ENCODE measurements around the gene C12orf57. TPM values are rescaled to one million over a fixed set of nuclear protein-coding genes. Genes with fewer than 3 reads are reported as not detected.

The C12orf57 gene
- total and polyA plus RNA-seq, 2 of the 13 experiments (the other 11 are each of a cell fraction or from before 2014, with no cell fraction given) = 84.0 to 287 TPM

GRCh38 chr12:6965026-6965661, 21.3 kb downstream of the C12orf57 start:
- Histone ChIP-seq H3K9ac (ENCODE audit: insufficient read depth, low read depth, low read length) (no peak overlapping the region), H2AFZ (ENCODE audit: low read length) (no peak overlapping the region), H4K20me1 (ENCODE audit: insufficient read depth, low read length) (no peaks in the 10 kb centered on the region; the same call in 1 of the 2 replicates), H3K27ac (ENCODE audit: extremely low read length, insufficient read depth, low read length) (peak overlapping the region; percentile 46), H3K27me3 (ENCODE audit: control insufficient read depth in 1 of 2, insufficient read depth in 2 of 2, low read length in 2 of 2) (no peaks in the 10 kb centered on the region; a peak in 1 of 5 replicates), H3K4me2 (ENCODE audit: low read depth, low read length) (no peak overlapping the region), H3K9me3 (ENCODE audit: low read length) (no peaks in the 10 kb centered on the region), H3K36me3 (replicated peaks in 1 of 2; ENCODE audit: control insufficient read depth in 1 of 2, insufficient read depth in 2 of 2, low read length in 2 of 2) (peaks cover 22 to 38% of the 10 kb centered on the region in 2 experiments), H3K79me2 (ENCODE audit: insufficient read depth, low read length) (peaks cover 25% of the 10 kb centered on the region), H3K4me1 (ENCODE audit: insufficient read depth, low read length) (peaks cover 57% of the 10 kb centered on the region), H3K4me3 (replicated peaks in 1 of 3; ENCODE audit: insufficient read depth in 1 of 3, low read depth in 2 of 3, low read length in 3 of 3) (no peak overlapping the region)
- in situ Hi-C loops (cut with HindIII; ENCODE audit: extremely low pct_ligation_motif_present, low pct_unique_long_range_greater_than_20kb) = no loop called here
- WGBS (ENCODE audit: low lambda C conversion rate) = 55% methylated on average over 12 of the region's 12 CpGs
- POLR2A ChIA-PET = interaction anchor here (0.9 to 8.0 kb wide), 6 partner anchors 16 to 96 kb away, joined by 3 to 180 read pairs (median 6); partner anchors contain the start of genes C12orf57, LPCAT3, RNU7-1 and SPSB2
- no TSS peak for BruUV-seq (replicated peaks)
- CTCF ChIA-PET (ENCODE audit: low intra/inter-chr PET ratio, low total read pairs) = interaction anchor here (0.6 to 2.1 kb wide), 7 partner anchors 19 to 229 kb away, joined by 3 to 15 read pairs (median 4); partner anchors contain the start of genes C12orf57 and RNU7-1
- FAIRE-seq (peak; percentile 47), ATAC-seq (peak; percentile 54), DNase-seq (ENCODE audit: low spot score) (peak; percentile 72)
- intact Hi-C loops (cut with micrococcal nuclease; ENCODE audit: unreplicated experiment) = no loop called here
- TF ChIP-seq RORA (CRISPR knock-in tag; IDR thresholded peaks at IDR 0.05) (no peak), ZNF138 (CRISPR knock-in tag; IDR thresholded peaks at IDR 0.05; ENCODE audit: low read depth) (no peak), ZFP41 (CRISPR knock-in tag; IDR thresholded peaks at IDR 0.05; ENCODE audit: borderline replicate concordance) (no peak), PTBP1 (IDR thresholded peaks at IDR 0.05; ENCODE audit: low read depth, low read length, poor library complexity, severe bottlenecking) (no peak), MAZ (IDR thresholded peaks at IDR 0.05; ENCODE audit: borderline replicate concordance, low read depth, low read length) (no peak; the same call in 1 of the 2 replicates), MAZ (CRISPR knock-in tag; IDR thresholded peaks at IDR 0.05; ENCODE audit: low read depth) (no peak), NFYC (CRISPR knock-in tag; IDR thresholded peaks at IDR 0.05) (no peak), ZNF430 (CRISPR knock-in tag; IDR thresholded peaks at IDR 0.05) (no peak), ZNF629 (CRISPR knock-in tag; conservative IDR thresholded peaks at IDR 0.05) (0 out of 2 replicates have a peak, but pooled peaks have one; percentile 11), MXD4 (CRISPR knock-in tag; IDR thresholded peaks at IDR 0.05) (peak; percentile 26; the same call in 1 of the 2 replicates), FIP1L1 (IDR thresholded peaks at IDR 0.05; ENCODE audit: borderline replicate concordance, insufficient read depth, low read depth, low read length) (no peak), U2AF1 (optimal IDR thresholded peaks at IDR 0.05; ENCODE audit: low read depth, low read length) (no peak), PAF1 (CRISPR knock-in tag; IDR thresholded peaks at IDR 0.05) (no peak), ZNF552 (CRISPR knock-in tag; IDR thresholded peaks at IDR 0.05; ENCODE audit: borderline replicate concordance) (no peak), MIXL1 (CRISPR knock-in tag; IDR thresholded peaks at IDR 0.05) (0 out of 2 replicates have a peak, but pooled peaks have one; percentile 50), KDM5A (IDR thresholded peaks at IDR 0.05; ENCODE audit: borderline replicate concordance, low read length) (no peak), CHD2 (IDR thresholded peaks at IDR 0.05; ENCODE audit: low read depth, low read length) (no peak), ZNF432 (CRISPR knock-in tag; IDR thresholded peaks at IDR 0.05; ENCODE audit: borderline replicate concordance) (no peak), PHF20 (CRISPR knock-in tag; IDR thresholded peaks at IDR 0.05) (no peak), RBM39 (IDR thresholded peaks at IDR 0.05; ENCODE audit: low read depth, low read length, poor library complexity, severe bottlenecking) (no peak), HNRNPK (IDR thresholded peaks at IDR 0.05; ENCODE audit: low read depth, low read length, poor library complexity, severe bottlenecking) (no peak), RARG (CRISPR knock-in tag; IDR thresholded peaks at IDR 0.05; ENCODE audit: low read depth) (no peak), SATB2 (CRISPR knock-in tag; IDR thresholded peaks at IDR 0.05) (0 out of 2 replicates have a peak, but pooled peaks have one; percentile 67)
- TF ChIP-seq, protein P1, sequence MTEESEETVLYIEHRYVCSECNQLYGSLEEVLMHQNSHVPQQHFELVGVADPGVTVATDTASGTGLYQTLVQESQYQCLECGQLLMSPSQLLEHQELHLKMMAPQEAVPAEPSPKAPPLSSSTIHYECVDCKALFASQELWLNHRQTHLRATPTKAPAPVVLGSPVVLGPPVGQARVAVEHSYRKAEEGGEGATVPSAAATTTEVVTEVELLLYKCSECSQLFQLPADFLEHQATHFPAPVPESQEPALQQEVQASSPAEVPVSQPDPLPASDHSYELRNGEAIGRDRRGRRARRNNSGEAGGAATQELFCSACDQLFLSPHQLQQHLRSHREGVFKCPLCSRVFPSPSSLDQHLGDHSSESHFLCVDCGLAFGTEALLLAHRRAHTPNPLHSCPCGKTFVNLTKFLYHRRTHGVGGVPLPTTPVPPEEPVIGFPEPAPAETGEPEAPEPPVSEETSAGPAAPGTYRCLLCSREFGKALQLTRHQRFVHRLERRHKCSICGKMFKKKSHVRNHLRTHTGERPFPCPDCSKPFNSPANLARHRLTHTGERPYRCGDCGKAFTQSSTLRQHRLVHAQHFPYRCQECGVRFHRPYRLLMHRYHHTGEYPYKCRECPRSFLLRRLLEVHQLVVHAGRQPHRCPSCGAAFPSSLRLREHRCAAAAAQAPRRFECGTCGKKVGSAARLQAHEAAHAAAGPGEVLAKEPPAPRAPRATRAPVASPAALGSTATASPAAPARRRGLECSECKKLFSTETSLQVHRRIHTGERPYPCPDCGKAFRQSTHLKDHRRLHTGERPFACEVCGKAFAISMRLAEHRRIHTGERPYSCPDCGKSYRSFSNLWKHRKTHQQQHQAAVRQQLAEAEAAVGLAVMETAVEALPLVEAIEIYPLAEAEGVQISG (CRISPR knock-in tag; IDR thresholded peaks at IDR 0.05) = peak; percentile 51; the same call in 1 of the 2 replicates
